HG03025 (cell line): ENCODE measurements around the gene GATAD1.
A peak's percentile ranks its signal among the peaks of the same experiment; 100 is the strongest.
"Not testable (repeated sequence)": the region's sequence is repeated elsewhere in the genome, so short reads cannot be mapped to it uniquely, and the experiment has no call there.

Experiments used
- ATAC-seq: cut with Tn5 transposase; IDR thresholded peaks from one replicate; pipeline ENCODE4 v1.9.1; 2021; ENCODE audit warnings: mild to moderate bottlenecking, moderate library complexity; ENCODE audit not compliant: unreplicated experiment, low FRiP score

Gene GATAD1, protein sequence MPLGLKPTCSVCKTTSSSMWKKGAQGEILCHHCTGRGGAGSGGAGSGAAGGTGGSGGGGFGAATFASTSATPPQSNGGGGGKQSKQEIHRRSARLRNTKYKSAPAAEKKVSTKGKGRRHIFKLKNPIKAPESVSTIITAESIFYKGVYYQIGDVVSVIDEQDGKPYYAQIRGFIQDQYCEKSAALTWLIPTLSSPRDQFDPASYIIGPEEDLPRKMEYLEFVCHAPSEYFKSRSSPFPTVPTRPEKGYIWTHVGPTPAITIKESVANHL

DNA sequence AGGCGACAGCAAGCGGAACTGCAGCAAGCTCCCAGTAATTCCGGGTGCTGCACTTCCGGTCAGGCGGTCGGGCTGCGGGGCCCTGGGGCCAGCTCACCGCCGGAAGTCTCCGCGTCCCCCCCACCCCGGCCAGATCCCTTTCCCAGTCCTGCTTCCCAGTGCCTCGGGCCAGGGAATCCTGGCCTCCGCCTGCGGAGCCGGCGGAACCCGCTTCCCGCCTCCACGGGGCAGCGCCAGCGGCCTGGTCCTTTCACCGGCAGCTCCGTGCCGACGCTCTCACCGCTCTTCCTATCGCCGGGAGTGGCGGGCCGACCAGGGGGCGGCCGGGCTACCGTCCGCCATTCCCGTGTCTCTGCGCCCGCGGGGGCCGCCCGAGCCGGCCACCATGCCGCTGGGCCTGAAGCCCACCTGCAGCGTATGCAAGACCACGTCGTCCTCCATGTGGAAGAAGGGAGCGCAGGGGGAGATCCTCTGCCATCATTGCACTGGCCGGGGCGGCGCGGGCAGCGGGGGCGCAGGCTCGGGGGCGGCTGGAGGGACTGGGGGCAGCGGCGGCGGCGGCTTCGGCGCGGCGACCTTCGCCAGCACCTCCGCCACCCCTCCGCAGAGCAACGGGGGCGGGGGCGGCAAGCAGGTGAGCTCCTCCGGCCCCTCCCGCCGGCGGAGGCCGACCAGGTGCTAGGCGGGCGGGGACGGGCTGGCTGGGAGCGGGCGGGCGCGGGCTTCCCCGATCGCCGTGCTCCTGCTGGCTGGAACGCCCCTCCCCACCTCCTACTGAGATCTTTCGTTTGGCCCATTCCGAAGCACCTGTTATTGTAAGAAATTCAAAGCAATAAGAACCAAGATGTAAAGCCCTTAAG, at the start of gene GATAD1:
TSS of gene GATAD1 (plus strand) at position 138 of the 860 bp plus-strand sequence. CDS start at position 386, 248 bp downstream.
- peak; percentile 88 for ATAC-seq

DNA sequence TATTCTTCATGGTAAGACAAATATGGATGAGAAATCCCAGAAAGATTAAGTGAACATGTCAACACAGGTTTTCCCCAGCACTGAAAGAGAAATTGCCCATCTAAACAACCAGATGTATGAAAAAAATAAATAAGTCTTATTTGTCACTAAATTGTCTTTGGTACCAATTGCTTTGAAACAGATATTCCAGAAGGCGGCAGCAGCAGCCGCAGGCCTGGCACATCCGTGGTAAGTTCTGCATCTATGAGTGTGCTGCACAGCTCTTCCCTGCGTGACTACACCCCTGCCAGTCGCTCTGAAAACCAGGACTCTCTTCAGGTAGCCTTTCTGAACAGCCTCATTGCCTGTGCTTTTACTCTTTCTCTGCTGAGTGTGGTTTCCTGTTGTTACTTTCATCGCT, 49.7 kb upstream of the GATAD1 start:
- ATAC-seq = no peak

DNA sequence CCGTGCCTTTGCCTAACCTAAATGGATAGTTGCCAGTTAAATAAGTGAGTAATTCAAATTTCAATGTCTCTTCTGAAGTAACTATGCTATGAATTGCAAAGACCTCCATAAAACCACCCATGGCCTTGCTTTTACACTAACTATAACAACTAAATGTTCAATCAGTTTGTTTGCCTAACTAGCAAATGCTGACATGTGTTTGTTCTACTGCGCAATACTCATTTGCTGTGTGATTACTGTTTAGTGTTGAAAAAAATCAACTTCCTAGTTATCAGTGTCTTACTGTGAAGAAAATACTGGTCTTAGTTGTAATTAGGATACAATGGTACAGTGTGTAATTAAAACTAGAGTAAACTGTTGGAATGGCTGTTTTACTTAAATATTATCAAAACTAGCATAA, 47.3 kb upstream of the GATAD1 start:
- ATAC-seq = no peak

DNA sequence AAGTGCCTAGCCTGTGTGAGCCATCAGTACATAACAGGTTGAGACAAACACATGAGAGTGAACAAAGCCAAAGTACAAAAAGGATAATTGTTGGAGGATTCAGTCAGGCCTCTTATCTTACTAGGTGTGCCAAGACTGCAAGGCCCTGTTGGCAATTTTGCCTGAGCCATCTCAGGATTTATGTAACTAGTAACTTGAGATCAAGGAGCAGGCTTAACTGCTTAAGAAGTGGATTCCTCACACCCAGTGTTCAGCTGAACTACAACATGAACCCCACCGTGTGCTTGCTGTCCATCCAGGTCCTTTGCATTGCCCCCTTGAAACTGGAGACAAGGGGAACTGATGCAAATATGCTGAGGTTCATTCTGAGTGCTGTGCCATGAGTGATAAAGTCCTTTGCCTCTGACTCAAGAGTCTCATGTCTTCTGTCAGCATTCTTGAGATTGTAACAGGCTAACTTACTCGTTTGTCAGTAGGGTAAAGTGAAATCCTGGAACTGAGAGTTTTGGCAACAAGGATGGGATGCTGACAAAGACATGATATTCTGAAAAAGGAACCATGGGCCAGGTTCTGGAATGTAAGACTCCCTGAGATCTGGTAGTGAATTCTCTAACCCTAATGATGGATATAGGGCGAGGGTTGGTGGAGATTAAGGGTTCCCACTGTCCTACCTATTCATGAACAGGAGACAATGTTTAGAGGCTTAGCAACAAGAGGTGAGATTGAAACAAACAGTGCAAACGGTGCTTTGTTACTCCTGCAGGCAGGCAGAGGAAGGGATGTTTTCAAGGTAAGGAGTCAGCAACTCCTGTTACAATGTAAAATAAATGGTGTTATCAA, 44.1 kb upstream of the GATAD1 start:
- no peak for ATAC-seq

DNA sequence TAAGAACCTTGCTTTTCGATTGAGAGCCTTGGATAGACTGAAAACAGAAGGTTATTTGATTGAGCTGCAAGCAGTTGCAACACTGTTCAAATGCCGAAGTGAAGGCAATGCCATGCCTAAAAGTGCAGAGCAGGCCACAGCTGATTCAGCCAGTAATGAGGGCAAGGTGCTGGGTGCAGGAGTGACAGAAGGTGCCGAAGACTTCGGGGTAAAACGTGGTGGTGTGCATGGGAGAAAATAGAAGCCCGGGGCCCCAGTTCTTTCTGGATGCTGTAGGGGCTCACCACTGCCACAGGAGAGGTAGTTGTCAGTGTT, 43.6 kb upstream of the GATAD1 start:
- no peak for ATAC-seq

DNA sequence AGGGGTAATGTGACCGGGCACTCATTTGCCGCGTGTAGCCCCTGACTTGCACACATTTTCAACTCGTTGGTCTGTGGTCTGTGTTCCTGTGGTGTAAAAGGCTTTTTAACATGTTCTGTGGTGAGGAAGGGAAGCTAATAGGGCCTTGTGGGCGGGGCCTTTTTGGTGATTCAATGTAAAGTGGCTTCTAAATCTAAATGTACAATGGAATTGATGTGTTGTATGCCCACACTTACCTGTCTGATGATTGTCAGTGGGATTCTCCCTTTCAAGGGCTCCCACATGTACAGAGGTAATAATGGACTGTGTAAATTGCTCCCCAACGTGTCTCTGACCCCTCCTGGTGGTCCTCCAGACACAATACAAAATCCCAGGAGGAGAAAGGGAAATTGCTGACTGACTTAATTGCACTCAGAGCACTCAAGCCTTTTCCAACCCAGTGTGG, 43.1 kb upstream of the GATAD1 start:
- no peak for ATAC-seq

DNA sequence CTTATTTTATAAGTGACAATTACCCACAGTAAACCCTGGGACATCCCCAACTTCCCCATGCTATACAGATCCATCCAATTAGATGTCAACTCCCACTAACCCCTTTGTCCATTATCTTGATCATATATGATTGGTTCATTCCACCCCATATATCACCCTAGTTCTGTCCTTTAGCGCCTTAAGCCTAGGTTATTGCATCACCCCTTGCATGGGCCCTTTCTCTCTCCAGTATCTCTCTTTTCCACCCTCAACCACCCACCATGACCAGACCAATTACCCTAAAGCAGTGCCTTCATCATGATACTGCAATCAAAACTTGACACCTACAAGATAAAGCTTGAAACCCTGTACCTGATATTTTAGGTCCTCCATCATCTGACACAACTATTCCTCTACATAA, 37.9 kb upstream of the GATAD1 start:
- ATAC-seq = no peak

DNA sequence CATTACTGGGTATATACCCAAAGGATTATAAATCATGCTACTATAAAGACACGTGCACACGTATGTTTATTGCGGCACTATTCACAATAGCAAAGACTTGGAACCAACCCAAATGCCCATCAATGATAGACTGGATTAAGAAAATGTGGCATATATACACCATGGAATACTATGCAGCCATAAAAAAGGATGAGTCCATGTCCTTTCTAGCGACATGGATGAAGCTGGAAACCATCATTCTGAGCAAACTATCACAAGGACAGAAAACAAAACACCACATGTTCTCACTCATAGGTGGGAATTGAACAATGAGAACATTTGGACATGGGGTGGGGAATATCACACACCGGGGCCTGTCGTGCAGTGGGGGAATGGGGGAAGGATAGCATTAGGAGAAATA, 37.1 kb upstream of the GATAD1 start:
- ATAC-seq = not testable (repeated sequence)

DNA sequence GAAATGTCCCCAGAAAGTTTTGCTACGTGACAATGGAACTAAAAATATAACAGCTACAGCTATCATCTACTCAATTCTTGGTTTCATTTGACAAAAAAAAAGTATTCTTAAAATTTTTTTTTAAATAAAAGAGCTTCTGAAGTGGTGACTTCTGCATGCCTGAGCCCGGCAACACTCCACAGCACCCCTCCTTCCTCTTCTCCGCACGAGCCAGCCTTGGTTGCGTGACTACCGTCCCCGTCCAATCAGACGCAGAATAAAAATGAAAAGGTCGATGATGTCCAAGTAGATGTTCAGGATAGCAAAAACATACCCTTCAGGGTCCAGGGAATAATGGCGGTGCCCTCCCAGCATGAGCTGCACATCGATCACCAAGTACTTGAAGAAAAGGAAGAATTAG, 34.5 kb upstream of the GATAD1 start:
- ATAC-seq = no peak

DNA sequence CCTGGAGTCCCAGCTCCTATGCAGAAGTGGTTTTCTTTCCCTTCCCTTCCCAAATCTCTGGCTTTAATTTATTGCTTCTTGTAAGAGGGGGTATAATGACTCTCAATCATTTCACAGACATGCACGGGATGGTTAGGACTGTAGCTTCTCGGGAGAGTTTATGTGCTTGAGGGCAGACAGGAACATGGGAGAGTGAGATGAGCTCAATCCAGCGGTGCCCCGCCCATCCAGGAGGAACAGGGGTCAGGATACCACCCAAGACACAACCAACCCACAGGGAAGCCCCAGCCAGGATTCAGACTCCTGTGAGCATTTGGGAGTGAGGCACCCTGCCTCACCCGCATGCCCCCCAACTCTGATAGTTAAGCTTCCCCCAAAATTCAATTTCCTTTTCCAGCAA, 33.7 kb upstream of the GATAD1 start:
- no peak for ATAC-seq

DNA sequence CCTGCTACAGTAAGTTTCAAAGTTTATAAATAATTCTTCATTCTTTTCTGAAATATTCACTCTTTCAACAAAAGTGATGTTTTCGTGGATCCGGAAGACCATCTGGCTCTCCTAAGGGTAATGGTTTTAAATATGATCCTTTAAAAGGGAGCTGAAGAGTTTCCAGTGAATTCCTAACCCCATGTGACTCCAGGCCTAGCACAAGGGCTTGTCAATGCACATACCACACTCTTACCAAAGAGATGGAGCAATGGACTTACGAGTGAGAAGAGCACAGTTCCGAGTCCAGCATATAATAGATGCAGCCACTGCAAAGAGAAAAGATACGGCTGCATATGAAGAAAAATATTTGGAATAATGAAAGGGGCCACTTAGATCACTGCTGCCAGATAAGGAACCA, 32.1 kb upstream of the GATAD1 start:
- no peak for ATAC-seq

DNA sequence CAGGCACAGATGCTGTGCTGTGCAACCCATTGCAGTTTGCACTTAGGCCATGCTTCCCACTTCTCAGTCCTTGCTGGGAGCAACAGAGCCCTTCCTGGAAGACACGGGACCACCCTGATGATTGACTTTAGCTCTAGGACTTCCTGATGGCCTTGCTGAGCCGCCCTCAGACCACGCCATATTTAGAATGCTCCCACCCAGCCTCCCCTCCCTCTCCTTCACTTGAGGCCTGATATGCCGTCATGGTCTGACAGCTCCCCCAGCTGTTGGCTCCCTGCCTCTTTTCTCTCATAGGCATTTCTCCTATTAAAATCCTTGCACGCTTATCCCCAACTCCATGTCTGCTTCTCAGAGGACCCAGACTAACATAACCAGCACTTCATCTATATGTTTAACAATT, 29.4 kb upstream of the GATAD1 start:
- no peak for ATAC-seq

DNA sequence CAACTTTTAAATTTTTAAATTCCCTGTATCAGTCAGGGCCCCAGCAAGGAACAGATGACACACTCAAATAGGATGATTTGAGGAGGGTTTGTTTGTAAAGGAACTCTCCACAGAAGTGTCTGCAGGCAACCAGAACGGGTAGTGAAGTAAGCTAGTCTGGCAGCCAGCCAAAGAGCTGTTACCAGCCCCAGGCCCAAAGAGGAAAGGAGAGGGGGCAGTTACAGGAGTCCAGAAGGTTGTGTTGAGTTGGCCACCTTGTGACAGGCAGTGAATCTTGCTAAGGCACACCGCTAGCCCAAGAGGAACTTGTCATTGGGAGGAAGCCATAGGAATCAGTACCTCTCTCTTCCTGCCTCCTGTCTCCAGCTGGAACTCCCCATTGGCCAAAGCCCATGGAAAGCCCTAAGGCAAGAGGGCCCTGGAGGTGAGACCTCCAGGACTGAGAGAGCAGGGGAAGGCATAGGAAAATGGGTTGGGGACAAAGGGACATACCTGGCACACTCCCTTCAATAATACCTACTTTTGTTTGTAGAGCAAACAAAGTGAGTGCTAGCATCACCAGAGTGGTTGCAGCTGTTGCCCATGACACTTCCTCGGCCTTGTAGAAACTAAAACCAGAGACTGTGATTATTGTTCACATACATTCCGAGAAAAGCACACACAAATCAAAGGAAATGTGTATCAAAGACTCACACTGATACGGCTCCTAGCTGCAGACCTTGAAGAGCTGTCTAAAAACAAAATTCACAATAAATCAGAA, 25.4 kb upstream of the GATAD1 start:
- no peak for ATAC-seq

DNA sequence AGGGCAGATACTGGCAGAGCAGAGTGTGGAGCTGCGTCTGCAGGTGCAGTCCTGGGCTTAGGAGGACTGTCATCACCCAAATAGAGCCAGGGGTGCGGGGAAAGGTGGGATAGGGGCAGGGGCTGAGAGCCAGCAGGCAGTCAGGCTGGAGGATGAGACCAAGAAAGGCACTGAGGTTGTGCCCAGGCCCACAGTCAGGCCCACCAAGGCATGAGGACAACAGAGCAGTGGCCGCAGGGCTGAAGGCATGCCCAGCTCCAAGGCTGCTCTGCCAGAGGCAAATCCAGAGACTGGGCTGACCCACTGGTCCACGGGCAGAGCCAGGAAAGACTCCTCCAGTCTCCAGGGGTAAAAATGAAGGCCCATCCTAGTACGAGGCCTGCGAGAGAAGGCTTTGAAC, 24.4 kb upstream of the GATAD1 start:
- no peak for ATAC-seq

DNA sequence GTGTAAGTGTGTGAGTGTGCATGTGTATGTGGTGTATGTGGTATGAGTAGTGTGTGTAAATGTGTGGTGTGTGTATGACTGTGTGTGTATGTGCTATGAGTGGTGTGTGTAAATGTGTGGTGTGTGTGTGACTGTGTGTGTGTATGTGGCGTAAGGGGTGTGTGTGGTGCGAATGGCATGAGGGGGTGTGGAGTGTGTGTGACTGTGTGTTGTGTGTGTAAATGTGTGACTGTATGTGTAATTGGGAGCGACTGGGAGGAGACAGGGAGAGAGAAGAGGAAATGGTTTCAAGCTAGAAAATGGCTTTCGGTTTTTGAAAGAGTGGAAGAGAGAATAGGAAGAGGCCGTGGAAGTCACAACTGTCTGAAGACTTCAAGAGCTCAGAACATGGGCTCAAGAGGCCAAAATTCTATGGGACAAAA, 23.6 kb upstream of the GATAD1 start:
- no peak for ATAC-seq

DNA sequence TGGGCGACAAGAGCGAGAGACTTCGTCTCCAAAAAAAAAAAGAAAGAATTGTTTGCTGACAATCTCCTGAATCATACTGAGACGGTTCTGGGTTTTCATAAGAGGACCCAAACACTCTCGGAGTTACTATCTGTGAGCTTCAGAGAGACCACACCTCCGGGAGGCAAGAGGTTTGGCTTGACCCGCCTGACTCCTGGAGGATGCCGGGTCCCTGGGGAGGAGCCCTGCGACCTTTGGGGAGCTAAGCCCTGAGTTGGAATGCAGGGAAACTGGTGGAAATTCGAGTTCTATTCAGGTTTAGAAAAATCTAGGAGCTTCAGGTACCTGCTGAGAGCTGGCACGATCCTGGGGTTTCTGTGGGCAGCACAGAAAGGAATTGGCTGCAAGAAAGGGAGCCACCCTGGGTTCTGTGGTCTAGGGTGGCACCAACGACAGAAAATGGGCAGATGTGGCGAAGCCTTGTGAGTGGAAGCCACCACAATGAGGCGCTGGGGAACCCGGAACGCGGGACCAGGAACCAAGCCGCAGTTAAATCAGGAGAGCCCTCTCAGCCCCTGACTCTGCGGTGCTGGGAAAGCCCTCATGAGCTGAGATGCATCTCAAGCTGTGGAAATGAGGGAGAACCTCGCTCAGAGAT, 21.9 kb upstream of the GATAD1 start:
- ATAC-seq = no peak

DNA sequence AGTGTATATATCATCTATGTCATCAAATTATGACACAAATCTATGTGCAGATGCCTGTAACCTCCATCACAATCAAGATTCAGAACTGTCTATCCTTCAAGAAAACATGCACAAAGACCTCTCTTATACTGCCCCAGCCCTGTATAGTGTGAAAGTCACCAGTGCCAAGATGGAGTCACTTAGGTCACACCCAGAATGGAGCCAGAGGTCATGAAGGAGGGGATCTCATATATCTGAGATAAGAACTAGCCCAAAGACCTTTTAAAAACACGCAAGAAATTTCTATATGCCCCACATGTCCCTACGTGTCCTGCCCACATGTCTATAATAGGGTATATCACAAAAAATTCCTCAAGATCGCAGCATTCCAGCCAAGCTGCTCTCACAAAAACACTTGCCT, 20.1 kb upstream of the GATAD1 start:
- ATAC-seq = no peak

DNA sequence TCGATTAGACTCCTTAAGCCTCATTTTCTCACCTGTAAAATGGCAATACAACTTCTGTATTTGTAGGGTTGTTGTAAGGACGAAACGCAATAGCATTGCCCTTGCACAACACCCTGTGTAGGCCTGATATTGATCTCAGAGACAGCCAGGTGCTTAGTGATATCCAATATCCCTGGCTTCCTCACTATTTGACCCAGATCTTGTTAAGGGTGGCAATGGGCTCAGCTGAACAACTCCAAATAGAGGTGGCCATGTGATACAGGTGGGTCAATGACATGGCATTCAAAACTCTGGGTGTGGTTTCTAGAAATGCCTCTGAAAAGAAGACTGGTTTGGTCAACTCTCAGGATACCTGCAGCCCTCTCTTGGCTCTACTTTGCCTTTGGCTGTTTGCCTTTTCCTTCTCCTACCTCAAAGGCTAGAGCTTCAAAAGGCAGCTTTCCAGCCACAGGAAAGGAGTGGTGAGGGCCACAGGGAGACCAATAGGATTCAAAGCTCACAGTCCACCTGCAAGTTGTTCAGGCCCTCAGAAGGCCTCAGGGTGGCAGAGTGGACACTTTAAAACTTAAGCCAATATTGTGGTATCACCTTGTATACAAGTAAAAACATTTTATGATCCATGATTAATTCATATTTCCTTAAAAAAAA, 14.9 kb upstream of the GATAD1 start:
- no peak for ATAC-seq

DNA sequence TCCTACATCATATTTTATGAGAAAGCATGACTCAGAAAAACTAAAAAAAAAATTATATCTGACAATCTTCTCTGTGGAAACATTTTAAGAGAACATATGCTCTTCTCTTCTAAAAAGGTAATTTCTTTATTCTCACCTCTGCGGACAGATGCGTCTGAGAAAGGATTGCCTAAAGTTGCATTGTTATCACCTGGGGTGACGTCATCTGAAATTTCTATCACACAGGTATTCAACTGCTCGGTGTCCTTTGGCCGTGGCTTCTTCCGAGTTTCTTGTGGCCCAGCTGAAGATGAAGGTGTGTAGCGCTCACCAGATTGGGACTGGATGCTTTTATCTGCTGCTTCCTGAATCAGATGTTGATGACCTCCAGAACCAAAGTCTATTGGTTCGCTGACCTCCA, 14.3 kb upstream of the GATAD1 start:
- no peak for ATAC-seq

DNA sequence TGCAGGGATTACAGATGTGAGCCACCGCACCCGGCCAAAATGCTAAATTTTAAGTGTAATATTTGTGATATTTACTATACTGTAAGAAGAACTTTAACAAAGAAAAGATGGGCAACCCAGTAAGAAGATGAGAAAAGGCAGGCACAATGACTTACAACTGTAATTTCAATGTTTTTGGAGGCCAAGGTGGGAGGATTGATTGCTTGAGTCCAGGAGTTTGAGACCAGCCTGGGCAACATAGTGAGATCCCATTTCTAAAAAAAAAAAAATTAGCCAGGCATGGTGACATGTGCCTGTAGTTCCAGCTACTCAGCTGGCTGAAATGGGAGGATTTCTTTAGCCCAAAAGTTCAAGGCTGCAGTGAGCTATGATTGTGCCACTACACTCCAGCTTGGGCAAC, 11.7 kb upstream of the GATAD1 start:
- no peak for ATAC-seq
